ENCODE results near the gene NAALADL2.

NAALADL2 gene

GRCh38 chr3:174859114-174859735 lies at the start of gene NAALADL2:
Gene NAALADL2, plus strand, starts transcription at chr3:174859334.
- no peak for DNase-seq

DNA sequence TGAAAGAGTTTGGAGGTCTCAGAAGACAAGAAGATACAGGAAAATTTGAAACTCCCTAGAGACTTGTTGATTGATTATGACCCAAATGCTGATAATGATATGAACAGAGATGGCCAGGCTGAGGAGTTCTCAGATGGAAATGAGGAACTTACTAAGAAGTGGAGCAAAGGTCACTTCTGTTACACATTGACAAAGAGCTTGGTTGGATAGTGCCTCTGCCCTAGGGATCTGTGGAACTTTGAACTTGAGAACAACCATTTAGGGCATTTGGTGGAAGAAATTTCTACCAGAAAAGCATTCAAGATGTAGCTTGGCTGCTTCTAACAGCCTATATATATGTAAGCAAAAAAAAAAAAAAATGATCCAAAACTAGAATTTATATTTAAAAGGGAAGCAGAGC lies 48.9 kb upstream of the NAALADL2 start:
- DNase-seq = no peak

- no peak for DNase-seq
Measured at GRCh38 chr3:174812172-174812862, 46.8 kb upstream of the NAALADL2 start.

DNA sequence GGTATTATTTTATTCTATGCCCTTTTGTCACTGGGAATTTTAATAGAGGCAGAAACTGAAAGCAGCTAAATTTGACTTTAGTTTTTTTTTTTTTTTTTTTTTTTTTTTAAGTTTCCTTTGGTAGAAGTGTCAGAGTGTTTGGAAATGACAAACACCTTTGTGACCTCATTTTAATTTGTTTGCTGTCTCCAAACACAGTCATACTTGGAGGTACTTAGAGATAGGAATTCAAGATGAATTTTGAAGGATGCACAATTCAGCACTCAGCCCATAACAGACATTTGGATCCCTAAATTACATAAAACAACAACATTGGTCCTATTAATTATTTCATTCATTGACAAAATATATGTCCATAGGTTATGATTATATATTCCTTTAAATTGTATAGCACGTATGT lies 43.4 kb upstream of the NAALADL2 start:
- DNase-seq = no peak

GRCh38 chr3:174820885-174821284 lies 38.2 kb upstream of the NAALADL2 start:
- DNase-seq = no peak

DNA sequence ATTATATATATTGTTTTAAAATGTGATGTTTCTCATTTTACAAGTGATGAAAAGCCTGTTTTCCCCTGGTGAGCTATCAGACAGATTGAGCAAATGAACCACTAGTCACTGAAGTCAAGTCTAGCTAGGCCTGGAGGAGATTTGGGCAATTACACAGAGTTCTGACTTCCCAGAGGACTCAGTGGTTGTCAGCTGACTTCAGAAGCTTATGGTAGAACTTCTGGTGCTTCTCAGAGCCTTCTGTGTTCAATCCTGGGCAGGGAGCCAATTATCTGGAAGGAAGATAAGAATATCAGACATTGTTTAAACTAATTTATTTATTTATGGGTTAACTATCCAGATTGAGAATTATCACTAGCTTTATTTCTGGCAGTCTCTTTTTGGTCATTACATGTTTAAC lies 37.7 kb upstream of the NAALADL2 start:
- no peak for DNase-seq

DNA sequence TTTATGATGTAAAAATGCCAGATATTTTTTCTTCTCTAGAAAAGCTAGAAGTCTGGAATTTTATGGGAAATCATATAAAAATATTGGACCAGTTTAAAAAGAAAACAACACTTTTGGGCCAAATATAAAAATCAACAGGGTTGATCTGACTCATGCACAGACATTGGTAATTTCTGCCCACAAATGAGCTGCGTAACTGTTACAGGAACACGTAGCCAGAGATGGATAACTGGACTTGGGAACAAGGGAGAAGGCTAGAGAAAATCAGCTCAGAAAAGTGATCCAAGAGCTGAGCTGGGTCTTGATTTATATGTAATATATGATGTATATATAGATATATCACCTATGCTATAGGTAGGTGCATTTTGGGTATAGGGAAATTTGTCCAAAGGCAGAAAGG lies 36.8 kb upstream of the NAALADL2 start:
- DNase-seq = no peak

GRCh38 chr3:174826069-174826468 lies 33.1 kb upstream of the NAALADL2 start:
- no peak for DNase-seq

DNA sequence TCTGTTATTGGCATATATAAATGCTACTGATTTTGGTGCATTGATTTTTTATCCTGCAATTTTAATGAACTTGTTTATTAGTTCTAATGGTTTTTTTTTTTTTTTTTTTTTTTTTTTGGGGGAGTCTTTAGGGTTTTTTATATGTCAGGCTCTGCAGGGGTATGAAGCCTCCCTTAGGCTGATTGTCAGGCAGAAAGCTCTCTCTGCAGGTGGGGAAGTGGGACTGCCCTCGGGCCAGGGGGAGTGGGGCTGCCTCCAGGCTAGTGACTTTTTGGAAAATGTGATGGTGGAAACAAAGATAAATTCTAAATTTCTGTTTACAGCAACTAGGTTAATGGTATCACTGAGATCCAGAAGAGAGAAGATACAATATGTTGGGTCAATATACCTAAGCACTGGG lies 14.4 kb upstream of the NAALADL2 start:
- DNase-seq = no peak

DNA sequence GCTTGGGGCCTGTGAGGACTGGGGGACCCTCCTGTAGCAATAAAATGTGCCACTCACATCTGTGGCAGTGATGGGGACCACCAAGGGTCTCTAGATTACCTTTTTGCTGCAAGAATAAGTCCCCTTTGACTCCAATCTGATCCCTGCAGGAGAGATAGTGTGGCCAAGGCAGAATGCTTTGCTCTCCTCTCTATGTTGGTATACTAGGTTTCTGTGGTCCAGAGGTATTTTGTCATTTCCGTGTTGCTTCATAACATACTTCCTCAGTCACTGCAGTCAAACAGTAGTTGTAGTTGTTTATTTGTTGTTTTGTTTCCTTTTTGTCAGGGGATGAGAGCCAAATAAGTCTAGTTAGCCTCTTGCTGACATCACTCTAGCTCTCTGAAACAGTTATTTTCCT lies 13.1 kb upstream of the NAALADL2 start:
- DNase-seq = no peak

DNA sequence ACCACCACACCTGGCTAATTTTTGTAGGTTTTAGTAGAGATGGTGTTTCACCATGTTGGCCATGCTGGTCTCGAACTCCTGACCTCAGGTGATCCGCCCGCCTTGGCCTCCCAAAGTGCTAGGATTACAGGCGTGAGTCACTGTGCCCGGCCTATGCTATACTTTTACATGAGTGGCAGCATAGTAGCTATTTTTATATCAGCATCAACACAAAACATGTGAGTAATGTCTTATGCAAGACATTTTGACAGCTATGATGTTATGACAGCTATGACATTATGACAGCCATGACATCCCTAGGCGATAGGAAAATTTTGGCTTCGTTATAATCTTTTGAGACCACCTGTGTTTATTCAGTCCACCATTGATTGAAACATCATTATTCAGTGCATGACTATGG lies 4.1 kb upstream of the NAALADL2 start:
- DNase-seq = no peak

DNA sequence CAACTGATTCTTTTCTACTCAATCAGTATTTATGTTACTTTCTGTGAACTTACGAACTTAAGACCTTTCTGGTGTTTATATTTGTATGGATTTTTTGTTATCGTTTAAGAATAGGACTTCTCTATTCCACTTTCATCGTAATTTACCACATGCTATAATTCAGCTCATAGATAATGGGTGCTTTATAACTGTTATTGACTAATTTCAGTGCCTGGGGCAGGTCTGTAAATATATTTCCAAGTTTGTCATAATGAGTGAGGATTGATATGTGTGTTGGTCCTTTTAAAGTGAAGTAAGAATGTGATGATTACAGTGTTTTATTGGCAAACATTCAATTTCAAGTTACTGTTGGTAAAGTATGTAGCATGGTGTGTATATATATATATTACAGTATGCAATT lies 1.8 kb upstream of the NAALADL2 start:
- DNase-seq = no peak

- DNase-seq = no peak
Measured at GRCh38 chr3:174858353-174858752, 781 bp upstream of the NAALADL2 start.

- DNase-seq = no peak
Measured at GRCh38 chr3:174859756-174860155, 622 bp downstream of the NAALADL2 start.

GRCh38 chr3:174862101-174862500 lies 3.0 kb downstream of the NAALADL2 start:
- no peak for DNase-seq

DNA sequence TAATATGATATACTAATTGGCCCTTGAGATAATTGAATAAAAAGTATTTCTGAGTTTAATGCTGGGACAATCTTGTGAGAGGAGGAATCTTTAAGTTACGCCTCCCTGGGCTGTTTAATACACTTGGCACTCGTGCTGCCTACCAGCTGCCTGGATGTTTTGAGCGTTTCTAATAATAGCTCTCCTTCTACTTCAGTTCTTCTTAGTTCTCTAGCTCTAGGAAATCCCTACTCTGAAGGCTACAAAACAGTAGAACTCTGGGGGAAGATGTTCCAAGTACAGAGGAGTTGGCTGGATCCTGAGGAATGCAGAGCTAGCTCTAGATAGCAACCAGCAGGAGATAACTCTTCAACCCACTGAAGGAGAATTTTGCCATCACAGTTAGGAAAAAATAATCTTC lies 3.5 kb downstream of the NAALADL2 start:
- DNase-seq = no peak

DNA sequence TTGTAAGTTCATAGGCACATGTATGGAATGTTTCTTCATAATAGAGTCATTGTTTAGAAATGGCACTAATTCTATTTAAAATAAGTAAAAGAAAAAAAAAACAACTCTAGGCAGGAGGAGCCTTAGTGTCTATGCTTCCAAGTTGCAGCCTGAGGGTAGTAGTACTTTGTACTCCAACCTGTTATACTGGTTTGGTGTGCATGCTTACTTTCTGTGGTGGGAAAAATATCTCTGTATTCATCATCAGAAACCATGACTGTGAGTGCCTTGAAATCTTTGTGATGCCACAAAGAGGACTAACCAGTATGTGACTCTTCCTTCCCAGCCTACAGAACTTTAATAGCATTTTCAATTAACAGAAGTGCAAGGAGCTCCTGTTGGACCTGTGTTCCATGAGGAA lies 4.4 kb downstream of the NAALADL2 start:
- no peak for DNase-seq

DNA sequence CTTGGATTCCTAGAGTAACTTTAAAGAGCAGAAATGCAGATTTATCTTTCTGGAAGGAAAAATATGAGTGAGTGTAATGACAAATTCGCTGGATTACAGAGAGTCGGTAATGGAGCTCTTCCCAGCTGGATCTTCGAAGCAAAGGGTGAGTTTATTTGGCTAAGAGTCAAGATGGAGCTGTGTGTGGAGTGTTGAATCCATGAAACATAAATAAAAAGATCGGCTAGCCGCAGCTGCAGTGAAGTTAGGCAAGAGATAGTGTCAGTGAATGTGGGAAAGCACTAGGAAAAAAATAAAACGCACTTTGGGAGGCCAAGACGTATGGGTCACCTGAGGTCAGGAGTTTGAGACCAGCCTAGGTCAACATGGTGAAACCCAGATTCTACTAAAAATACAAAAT lies 10.3 kb downstream of the NAALADL2 start:
- DNase-seq = no peak

DNA sequence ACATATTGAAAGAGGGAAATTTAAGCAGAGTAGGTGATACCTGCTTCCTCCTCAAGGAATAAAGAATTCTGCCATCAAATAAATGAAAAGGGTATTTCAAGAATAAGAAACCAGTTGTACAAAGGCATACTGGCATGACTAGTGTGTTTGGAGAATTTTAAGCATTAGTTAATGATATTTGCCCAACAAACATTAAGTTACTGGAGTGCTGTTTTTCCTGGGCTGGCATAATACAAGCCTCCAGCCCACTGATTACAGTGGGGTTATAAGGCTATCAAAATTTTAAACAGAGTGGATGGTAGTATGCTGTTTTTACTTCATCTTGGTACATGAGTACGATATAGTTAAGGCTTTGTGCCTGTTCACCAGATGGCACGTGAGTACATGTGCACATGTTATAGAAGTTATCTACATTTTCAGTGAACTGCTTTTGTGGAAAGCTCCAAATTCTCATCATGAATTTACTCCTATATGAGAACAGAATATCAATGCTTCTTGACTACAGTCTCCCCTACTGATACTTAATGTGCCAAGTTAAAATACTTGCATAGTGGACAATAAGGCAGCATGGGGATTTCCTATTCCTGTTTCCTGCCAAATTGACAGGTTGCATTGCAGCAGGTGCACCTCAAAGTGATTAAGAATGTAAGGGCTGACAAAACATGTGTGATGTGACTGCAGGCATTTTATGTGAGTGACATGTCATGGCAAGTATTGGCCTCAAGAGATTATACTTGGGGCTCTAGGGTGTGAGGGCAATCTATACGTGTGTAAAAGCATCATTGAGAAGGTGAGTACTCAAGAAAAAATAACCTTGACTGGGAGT lies 14.9 kb downstream of the NAALADL2 start:
- DNase-seq = no peak

GRCh38 chr3:174882789-174883188 lies 23.7 kb downstream of the NAALADL2 start:
- DNase-seq = no peak

DNA sequence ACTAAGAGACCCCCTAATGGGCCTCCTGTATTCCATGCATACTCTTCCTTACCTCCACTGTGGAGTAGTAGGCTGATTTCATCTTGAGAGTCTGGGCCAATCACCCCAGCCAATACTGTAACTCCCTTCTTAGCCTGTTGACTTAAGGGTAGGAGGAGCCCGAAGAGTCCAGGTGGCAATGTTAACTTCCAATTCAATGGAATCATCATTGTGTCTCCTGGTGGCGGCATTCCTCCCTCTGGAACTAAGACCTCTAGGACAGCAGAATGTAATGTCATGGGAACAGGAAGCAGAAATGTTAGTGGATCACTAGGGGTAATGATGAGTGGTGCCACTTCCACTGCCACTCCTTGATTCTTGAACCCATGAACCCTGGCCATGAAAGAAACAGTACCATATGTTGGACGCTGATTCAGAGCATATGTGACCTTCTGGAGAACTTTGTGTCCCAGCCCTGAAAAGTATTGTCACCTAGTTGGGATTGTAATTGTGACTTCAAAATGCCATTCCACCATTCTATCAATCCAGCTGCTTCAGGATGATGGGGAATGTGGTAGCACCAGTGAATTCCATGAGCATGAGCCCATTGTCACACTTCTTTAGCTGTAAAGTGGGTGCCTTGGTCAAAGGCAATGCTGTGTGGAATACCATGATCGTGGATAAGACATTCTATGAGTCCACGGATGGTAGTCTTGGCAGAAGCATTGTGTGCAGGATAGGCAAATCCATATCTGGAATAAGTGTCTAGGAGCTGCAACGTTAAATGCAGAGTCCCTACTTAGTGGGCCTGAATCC lies 24.9 kb downstream of the NAALADL2 start:
- no peak for DNase-seq

DNA sequence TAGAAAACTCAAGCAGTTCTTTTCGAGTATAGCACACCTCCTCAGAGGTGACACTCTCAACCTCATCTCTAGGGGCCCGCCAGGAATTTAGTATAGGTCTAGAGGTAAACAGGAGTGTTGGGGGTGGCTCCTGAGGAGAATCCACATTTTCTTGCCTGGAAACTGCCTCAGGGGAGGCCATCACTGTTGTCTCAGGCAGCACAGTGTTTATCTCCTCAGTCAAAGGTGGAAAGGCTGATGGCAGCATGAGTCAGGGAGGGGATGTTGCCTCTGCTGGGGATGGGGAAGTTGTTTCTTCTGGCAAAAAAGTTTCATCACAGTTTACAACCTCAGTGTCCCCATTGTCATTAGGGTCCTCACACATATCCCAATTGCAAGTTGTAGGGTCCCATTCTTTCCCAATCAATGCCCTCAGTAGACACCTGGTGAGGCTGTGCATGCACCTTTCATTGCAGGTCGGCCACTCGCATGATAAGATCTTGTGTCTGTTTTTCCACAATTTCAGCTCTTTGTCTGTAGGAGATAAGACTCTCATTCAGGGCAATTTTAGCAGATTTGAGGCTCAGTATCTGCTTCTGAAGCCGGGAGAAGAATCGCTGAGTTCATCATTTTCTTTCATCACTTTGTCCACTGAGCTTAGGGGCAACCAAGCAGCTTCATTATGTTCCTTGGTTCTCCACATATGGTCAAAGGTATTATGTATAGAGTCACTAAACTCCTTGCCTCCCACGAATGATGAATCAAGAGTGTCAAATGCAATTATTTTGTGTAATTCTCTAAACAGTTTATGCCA lies 25.8 kb downstream of the NAALADL2 start:
- DNase-seq = no peak
